ENCODE results near the gene NSUN7.

DNA sequence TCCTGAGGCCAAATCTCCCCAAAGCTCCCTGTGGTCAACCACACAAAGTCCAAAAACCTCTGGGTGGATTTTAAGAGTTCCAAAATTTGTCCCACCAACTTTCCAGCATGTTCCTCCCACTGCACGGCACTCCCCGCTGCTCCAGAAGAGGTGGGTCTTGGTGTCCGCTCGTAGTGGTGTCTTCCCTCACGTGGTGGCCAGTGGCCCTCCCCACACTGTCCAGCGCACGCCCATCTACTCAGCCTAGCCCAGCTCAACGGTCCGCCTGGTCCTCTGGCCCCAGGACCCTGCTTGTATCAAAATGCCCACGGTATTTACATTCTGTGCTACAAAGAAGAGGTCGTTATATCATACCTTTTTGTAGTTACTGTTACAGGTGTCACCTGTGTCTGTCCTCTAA, 83.5 kb downstream of the NSUN7 start:
- TF ChIP-seq, protein P1, sequence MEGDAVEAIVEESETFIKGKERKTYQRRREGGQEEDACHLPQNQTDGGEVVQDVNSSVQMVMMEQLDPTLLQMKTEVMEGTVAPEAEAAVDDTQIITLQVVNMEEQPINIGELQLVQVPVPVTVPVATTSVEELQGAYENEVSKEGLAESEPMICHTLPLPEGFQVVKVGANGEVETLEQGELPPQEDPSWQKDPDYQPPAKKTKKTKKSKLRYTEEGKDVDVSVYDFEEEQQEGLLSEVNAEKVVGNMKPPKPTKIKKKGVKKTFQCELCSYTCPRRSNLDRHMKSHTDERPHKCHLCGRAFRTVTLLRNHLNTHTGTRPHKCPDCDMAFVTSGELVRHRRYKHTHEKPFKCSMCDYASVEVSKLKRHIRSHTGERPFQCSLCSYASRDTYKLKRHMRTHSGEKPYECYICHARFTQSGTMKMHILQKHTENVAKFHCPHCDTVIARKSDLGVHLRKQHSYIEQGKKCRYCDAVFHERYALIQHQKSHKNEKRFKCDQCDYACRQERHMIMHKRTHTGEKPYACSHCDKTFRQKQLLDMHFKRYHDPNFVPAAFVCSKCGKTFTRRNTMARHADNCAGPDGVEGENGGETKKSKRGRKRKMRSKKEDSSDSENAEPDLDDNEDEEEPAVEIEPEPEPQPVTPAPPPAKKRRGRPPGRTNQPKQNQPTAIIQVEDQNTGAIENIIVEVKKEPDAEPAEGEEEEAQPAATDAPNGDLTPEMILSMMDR (IDR thresholded peaks at IDR 0.05; ENCODE audit: low read depth, low read length): no peak
- no peak for TF ChIP-seq EZH2phosphoT487 (IDR thresholded peaks at IDR 0.05; ENCODE audit: low read depth)

Measured in OCI-LY3 (cell line).